Tibial nerve (tissue), 4 donors: ENCODE results near the gene RSRC1.

Source experiments
- EP300 ChIP-seq, 2 donors: sonication (generic); formaldehyde crosslinking; IDR thresholded peaks; one replicate each; pipeline ENCODE4 v1.6.1; 2017; ENCODE audit warnings: antibody characterized with exemption in 2 of 2, mild to moderate bottlenecking in 1 of 2
- POLR2A ChIP-seq, 2 donors: fragments of 450-650 bp; IDR thresholded peaks; one replicate each; pipeline ENCODE4 v1.6.1; 2017; ENCODE audit warnings: antibody characterized with exemption in 2 of 2, mild to moderate bottlenecking in 2 of 2, moderate library complexity in 2 of 2
- TF ChIP-seq, protein P1 (sequence below), 5 experiments: fragments of 200-600 bp in 3 of 5; fragments of 450-650 bp in 2 of 5; sonication (generic) in 3 of 5; IDR thresholded peaks; one replicate each; pipeline ENCODE4 v1.5.1; 2016 to 2019; ENCODE audit warnings: antibody characterized with exemption in 5 of 5, mild to moderate bottlenecking in 3 of 5, moderate library complexity in 2 of 5

DNA sequence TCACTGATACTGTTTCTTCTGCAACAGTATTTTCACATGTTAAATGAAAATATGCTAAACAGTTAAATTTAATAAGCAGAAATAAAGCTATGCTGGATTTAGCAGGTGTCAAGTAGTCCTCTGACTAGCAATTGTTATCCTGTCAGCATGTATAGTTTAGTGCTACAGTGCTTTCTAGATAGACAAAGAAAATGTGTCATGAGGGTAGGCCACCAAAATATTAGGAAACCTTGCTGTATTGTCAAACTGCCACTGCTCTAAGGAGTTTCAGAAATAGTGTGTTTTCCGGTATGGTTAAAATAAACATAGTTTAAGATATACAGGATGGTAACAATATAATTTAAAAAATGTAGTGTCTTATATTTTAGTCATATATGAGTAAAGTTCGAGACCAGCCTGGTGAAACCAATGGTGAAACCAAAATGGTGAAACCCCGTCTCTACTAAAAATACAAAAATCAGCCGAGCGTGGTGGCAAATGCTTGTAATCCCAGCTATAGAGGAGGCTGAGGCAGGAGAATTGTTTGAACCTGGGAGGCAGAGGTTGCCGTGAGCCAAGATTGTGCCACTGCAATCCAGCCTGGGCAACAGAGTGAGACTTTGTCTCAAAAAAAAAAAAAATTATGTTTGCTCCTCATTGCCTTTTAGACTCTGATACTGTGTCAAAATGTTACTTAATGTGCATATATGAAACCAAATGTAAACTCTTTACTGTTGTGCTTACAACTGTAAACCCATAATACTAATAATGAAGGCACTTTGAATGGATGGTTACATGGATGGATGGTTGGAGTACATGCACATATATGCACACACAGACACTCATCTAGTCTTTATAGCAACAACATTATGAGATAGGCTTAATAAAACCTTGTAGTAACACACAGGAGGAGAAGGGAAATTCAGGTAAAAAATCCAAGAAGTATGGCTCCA, 204.8 kb downstream of the RSRC1 start:
- TF ChIP-seq, protein P1, sequence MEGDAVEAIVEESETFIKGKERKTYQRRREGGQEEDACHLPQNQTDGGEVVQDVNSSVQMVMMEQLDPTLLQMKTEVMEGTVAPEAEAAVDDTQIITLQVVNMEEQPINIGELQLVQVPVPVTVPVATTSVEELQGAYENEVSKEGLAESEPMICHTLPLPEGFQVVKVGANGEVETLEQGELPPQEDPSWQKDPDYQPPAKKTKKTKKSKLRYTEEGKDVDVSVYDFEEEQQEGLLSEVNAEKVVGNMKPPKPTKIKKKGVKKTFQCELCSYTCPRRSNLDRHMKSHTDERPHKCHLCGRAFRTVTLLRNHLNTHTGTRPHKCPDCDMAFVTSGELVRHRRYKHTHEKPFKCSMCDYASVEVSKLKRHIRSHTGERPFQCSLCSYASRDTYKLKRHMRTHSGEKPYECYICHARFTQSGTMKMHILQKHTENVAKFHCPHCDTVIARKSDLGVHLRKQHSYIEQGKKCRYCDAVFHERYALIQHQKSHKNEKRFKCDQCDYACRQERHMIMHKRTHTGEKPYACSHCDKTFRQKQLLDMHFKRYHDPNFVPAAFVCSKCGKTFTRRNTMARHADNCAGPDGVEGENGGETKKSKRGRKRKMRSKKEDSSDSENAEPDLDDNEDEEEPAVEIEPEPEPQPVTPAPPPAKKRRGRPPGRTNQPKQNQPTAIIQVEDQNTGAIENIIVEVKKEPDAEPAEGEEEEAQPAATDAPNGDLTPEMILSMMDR (IDR thresholded peaks at IDR 0.05) = no peak
- TF ChIP-seq EP300 (IDR thresholded peaks at IDR 0.05) (no peak), POLR2A (IDR thresholded peaks at IDR 0.05) (no peak)
